Endothelial cell (in vitro differentiated cells): ENCODE results near the gene GNAZ. TPM values are rescaled to one million over a fixed set of nuclear protein-coding genes. Genes with fewer than 3 reads are reported as not detected.

Source experiments
- DNase-seq: peaks from one replicate; pipeline ENCODE4 v3.0.0; 2021; ENCODE audit warnings: low spot score
- H3K27ac Mint-ChIP-seq: one replicate; pipeline ENCODE4 v1.8.0; 2021; ENCODE audit warnings: mixed read lengths, inconsistent platforms; ENCODE audit not compliant: unreplicated experiment
- H3K27me3 Mint-ChIP-seq: one replicate; pipeline ENCODE4 v1.8.0; 2021; ENCODE audit warnings: mild to moderate bottlenecking, moderate library complexity, mixed read lengths, inconsistent platforms; ENCODE audit not compliant: unreplicated experiment
- H3K36me3 Mint-ChIP-seq: one replicate; pipeline ENCODE4 v1.8.0; 2021; ENCODE audit warnings: mild to moderate bottlenecking, low read depth, mixed read lengths, inconsistent platforms; ENCODE audit not compliant: unreplicated experiment
- H3K4me1 Mint-ChIP-seq: one replicate; pipeline ENCODE4 v1.8.0; 2021; ENCODE audit warnings: mild to moderate bottlenecking, mixed read lengths, inconsistent platforms; ENCODE audit not compliant: unreplicated experiment
- H3K4me3 Mint-ChIP-seq: one replicate; pipeline ENCODE4 v1.8.0; 2021; ENCODE audit warnings: mild to moderate bottlenecking, mixed read lengths, inconsistent platforms; ENCODE audit not compliant: unreplicated experiment
- H3K9me3 Mint-ChIP-seq: one replicate; pipeline ENCODE4 v1.8.0; 2021; ENCODE audit warnings: mixed read lengths, inconsistent platforms; ENCODE audit not compliant: unreplicated experiment
- total RNA-seq: library from RNA; stranded (reverse); fragmentation: NEBNext Ultra II Directional; extraction: Animal tissue kit (Norgen Biotek cat#: 25700); gene quantifications from one replicate; pipeline ENCODE4 v1.2.1, GENCODE V29; 2021; ENCODE audit not compliant: unreplicated experiment
- TF ChIP-seq, protein P1 (sequence below): fragments of 200-600 bp; sonication (generic); IDR thresholded peaks from one replicate; pipeline ENCODE4 v1.5.0; 2021; ENCODE audit warnings: antibody characterized with exemption; ENCODE audit not compliant: unreplicated experiment

GNAZ gene
- total RNA-seq, 1 donor from 2014 or later, result 0.21 TPM

DNA sequence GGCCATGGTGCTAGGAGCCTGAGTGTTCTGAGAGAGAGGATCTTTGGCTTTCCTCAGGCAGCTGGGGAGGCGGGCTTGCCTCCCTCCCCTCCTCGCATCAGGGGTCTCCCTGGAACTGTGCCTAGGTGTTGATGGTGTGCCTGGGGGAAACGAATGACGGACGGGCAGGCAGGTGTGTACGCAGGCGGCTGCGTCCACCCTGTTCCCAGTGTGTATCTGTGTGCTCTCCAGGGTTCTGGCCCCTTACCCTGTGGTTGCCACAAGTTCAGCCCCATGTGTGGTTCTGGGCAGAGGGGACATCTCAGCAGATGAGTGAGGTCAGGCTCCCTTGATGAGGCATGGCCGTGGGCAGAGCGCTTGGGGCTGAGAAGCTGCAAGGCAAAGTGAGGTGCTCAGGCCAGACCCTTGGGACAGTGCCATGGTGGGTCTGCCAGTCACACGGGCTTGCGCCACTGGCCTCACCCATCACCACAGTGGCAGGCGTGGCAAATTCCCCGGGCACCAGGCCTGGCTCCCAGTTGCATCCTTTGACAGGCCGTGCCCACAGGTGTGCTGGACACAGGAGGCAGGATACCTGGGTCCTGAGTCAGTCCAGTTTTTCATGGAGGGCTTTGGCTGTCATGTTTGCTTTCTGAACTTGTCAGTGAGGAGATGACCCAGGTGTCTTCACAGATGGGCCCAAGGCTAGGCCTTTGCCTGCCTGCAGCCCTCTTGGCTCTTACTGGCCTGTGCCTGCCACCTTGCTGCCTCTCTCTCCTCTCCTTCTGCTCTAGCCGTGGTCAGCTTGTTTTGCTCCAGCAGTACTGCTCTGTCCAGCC is 27.3 kb downstream of the GNAZ start:
- H3K4me3 Mint-ChIP-seq, result no peak overlapping the region
- H3K4me1 Mint-ChIP-seq, result no peaks in the 10 kb centered on the region
- no peak overlapping the region for H3K27ac Mint-ChIP-seq
- no peaks in the 10 kb centered on the region for H3K36me3 Mint-ChIP-seq
- TF ChIP-seq, protein P1, sequence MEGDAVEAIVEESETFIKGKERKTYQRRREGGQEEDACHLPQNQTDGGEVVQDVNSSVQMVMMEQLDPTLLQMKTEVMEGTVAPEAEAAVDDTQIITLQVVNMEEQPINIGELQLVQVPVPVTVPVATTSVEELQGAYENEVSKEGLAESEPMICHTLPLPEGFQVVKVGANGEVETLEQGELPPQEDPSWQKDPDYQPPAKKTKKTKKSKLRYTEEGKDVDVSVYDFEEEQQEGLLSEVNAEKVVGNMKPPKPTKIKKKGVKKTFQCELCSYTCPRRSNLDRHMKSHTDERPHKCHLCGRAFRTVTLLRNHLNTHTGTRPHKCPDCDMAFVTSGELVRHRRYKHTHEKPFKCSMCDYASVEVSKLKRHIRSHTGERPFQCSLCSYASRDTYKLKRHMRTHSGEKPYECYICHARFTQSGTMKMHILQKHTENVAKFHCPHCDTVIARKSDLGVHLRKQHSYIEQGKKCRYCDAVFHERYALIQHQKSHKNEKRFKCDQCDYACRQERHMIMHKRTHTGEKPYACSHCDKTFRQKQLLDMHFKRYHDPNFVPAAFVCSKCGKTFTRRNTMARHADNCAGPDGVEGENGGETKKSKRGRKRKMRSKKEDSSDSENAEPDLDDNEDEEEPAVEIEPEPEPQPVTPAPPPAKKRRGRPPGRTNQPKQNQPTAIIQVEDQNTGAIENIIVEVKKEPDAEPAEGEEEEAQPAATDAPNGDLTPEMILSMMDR, result no peak
- H3K9me3 Mint-ChIP-seq, result no peaks in the 10 kb centered on the region
- peaks cover 18% of the 10 kb centered on the region for H3K27me3 Mint-ChIP-seq
- DNase-seq, result no peak

DNA sequence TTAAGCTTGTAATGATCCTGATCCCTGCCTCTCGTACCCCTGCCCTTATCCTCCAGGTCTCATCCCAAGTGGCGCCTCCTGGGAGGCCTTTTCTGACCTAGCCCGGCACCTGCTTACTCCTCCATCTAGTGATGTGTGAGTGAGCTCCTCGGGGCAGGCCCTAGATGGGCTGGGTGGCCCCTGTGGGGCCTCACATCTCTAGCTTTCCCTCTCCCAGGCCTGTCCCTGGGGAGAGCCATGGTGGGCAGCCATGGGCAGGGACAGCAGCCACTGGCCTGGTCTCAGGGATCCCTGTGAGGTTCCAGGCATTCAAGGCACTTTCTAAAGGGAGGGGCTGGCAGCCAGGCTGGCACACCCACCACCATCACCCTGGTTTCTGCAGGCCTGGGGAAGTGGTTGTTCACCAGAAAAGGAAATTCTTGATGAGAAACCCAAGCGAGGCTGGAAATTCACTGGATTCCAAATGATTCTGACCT is 27.9 kb downstream of the GNAZ start:
- Mint-ChIP-seq H3K9me3 (no peaks in the 10 kb centered on the region), H3K27ac (no peak overlapping the region), H3K4me3 (no peak overlapping the region), H3K36me3 (no peaks in the 10 kb centered on the region), H3K4me1 (no peaks in the 10 kb centered on the region), H3K27me3 (peaks cover 18% of the 10 kb centered on the region)
- TF ChIP-seq, protein P1, result no peak
- DNase-seq, result no peak

DNA sequence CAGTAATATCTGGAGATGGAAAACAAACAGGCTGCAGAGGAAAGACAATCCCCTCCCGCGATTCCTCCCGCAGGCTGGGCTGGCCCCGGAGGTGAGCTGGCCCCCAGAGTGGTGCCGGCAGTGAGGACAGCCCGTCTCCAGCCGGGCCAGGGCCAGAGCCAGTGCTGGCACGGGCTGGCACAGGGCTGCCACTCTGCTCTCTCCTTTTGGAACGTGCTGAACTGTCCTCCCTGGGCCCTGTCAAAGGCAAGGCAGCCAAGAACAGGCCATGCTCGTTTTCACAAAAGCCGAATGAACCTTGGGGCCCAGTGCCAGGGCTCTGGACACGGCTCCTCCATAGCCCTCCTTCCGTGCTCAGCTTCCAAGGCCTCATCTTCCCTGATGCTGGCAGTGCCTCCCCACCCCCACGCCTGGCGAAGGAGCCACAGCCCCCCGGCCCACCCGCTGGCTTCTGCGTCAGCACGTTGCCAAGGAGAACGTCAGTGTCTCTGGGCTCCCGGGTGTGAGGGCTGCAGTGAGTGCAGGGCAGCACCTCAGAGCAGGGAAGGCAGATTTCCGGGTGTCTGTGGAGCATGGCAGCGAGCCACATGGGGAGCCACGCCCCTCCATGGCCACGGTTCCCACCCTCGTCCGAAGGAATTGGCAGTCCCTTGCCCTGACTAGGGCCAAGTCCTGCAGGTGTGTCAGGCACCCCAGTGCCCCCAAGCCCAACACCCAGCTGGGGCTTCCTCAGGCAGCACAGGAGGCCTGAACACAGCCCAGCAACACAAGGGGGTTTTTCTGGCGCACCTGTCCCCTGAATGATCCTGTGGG is 28.6 kb downstream of the GNAZ start:
- no peaks in the 10 kb centered on the region for H3K36me3 Mint-ChIP-seq
- peaks cover 15% of the 10 kb centered on the region for H3K27me3 Mint-ChIP-seq

DNA sequence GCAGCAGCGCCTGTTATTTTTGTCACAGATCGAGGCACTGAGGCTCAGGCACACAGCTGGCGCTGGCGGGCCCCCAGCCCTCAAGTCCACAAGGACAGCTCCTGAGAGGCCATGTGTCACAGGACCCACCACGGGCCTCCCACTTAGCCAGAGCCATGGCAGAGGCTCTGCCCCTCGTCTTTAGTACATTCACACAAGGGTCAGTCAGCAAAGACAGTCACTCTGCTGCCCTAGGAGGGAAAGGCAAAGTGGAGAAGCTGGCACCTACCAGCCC is 29.1 kb downstream of the GNAZ start:
- H3K27ac Mint-ChIP-seq, result no peak overlapping the region
- no peaks in the 10 kb centered on the region for H3K9me3 Mint-ChIP-seq

More for the DNA sequence above, 28.6 kb downstream of the GNAZ start:
- TF ChIP-seq, protein P1, result no peak
- Mint-ChIP-seq H3K9me3 (no peaks in the 10 kb centered on the region), H3K4me1 (no peaks in the 10 kb centered on the region), H3K4me3 (no peak overlapping the region), H3K27ac (no peak overlapping the region)
- no peak for DNase-seq

More for the DNA sequence above, 29.1 kb downstream of the GNAZ start:
- no peak for DNase-seq
- Mint-ChIP-seq H3K4me3 (no peak overlapping the region), H3K27me3 (peaks cover 15% of the 10 kb centered on the region), H3K4me1 (no peaks in the 10 kb centered on the region), H3K36me3 (no peaks in the 10 kb centered on the region)
- TF ChIP-seq, protein P1, result no peak
